ENCODE data around the gene INO80D.

GRCh38 chr2:206096876-206097275 lies 10.9 kb upstream of the INO80D start:
- TF ChIP-seq POLR2A (IDR thresholded peaks at IDR 0.05): no peak
- TF ChIP-seq, protein P1, sequence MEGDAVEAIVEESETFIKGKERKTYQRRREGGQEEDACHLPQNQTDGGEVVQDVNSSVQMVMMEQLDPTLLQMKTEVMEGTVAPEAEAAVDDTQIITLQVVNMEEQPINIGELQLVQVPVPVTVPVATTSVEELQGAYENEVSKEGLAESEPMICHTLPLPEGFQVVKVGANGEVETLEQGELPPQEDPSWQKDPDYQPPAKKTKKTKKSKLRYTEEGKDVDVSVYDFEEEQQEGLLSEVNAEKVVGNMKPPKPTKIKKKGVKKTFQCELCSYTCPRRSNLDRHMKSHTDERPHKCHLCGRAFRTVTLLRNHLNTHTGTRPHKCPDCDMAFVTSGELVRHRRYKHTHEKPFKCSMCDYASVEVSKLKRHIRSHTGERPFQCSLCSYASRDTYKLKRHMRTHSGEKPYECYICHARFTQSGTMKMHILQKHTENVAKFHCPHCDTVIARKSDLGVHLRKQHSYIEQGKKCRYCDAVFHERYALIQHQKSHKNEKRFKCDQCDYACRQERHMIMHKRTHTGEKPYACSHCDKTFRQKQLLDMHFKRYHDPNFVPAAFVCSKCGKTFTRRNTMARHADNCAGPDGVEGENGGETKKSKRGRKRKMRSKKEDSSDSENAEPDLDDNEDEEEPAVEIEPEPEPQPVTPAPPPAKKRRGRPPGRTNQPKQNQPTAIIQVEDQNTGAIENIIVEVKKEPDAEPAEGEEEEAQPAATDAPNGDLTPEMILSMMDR (IDR thresholded peaks at IDR 0.05): no peak

Measured in testis (tissue), 2 donors.